GM19238 (cell line): Measurements from ENCODE around the gene CDK19.
"Not testable (repeated sequence)": the region's sequence is repeated elsewhere in the genome, so short reads cannot be mapped to it uniquely, and the experiment has no call there.

Experiments used
- DNase-seq: peaks from one replicate; pipeline ENCODE4 v3.0.0; 2011; ENCODE audit warnings: low spot score; ENCODE audit not compliant: insufficient read length

Gene CDK19

DNA sequence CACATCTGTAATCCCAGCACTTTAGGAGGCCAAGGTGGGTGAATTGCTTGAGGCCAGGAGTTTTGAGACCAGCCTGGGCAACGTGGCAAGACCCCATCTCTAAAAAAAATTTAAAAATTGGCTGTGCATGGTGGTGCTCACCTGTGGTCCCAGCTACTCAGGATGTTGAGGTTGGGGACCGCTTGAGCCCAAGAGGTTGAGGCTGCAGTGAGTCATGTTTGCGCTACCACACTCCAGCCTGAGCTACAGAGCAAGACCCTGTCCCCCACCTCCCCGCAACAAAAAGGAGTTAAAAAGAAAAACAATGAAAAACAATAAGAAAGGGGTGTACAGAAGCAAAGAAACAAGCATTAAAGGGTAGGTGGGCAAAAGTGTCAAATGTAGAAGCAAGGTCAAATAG is 57.3 kb downstream of the CDK19 start:
- no peak for DNase-seq

DNA sequence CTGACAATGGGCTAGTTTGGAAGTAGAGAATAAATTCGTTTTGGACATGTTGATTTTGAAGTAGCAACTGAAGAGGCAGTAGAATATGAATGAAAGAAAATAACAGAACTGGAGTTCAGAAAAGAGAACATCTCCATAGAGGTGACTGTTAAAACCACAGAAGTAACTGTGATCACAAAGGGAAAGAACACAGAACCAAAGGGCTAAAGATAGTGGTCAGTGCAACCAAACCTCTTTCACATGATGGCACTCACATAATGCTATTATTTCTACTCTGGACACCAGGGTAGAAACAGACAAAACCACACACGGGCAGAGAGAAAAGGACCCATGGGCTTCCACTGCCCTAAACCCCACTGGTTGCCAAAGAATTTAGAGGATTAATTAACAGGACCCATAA is 58.5 kb downstream of the CDK19 start:
- DNase-seq: no peak

DNA sequence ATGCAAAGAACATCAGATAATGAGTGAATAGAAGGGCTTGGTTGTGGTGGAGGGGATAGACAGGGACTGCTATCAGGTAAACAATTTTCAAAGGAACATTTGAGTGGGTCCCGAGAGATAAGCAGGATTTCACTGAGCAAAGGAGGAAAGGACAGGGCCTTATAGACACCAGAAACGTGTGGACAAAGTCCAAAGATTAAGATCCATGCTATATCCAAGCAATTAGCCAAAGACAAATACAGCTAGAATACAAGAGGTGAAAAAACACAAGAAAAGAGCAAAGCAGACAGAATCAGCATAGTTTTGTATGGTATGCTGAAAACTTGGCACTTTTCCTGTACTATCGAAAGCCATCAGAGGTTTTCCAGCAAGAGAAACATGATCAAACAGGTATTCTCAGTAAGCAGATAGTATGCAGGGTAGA is 59.8 kb downstream of the CDK19 start:
- DNase-seq: no peak

DNA sequence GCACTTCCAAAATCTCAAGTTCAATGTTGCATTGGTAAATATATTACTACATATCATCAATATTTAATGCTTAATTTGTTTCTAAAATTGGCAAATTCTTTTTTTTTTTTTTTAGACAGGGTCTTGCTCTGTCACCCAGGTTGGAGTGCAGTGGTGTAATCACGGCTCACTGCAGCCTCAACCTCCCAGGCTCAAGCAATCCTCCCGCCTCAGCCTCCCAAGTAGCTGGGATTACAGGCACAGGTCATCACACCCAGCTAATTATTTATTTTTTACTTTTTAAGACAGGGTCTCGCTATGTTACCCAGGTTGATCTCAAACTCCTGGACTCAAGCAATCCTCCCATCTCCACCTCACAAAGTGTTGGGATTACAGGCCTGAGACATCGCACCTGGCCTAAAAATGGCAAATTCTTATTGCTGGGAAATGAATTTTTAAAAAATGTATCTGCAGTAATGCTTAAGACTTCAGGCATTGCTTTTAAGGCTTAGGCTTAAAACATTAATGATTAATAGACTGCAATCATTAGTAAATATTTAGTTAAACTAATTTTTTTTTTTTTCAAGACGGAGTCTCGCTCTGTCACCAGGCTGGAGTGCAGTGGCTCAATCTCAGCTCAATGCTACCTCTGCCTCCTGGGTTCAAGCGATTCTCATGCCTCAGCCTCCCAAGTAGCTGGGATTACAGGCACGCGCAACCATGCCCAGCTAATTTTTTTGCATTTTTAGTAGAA is 61.2 kb downstream of the CDK19 start:
- not testable (repeated sequence) for DNase-seq

DNA sequence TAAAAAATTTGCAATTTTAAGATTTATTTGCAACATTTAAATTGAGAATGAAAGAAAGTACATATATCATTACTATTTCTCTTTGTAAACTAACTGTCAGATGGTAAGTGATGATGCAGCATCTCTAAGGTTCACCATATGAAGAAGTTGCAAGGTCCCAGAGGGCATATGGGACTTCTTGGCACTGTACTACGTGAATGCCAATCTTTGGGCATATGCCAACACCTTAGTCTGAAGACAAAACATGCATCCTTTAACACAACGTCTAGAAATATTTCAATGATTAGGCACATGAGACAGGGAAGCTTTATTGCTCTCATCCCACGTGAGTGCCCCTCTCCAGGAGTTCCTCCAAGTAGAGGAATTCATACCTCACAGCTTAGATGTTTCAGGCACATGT is 66.8 kb downstream of the CDK19 start:
- DNase-seq: no peak

DNA sequence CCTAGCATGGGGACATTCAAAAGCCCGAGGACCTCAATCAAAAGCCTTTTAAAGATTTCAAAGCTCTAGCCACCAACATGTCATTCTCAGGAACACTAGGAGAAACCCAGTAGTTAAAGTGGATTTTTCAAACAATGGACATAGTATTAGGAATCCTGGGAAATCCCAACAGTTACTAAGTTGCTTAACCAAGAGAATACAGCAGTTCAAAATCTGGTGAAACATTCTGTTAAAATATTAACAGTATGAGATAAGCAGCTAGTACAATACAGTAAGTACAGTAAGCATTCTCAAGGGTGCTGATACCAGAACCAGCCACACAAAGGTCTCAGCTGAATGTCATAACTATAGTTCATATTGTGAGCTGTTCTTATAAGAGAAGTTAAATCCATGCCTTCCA is 68.6 kb downstream of the CDK19 start:
- no peak for DNase-seq

DNA sequence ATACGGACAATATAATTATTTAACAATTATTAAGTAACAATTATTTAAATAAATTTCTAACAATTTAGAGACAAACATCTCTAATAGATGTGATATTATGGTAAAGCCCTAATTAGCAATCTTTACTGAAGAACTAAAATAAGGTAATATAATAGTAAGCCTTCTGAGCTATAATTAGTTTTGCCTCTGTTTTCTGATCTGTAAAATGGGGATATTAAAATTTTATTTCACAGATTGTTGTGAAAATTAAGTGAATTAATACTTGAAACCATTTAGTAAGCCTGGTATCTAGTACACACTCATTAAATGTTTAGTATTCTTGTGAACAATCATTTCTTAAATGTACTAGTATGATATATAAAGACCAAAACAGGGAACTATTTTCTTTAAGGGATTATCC is 70.3 kb downstream of the CDK19 start:
- DNase-seq: no peak

DNA sequence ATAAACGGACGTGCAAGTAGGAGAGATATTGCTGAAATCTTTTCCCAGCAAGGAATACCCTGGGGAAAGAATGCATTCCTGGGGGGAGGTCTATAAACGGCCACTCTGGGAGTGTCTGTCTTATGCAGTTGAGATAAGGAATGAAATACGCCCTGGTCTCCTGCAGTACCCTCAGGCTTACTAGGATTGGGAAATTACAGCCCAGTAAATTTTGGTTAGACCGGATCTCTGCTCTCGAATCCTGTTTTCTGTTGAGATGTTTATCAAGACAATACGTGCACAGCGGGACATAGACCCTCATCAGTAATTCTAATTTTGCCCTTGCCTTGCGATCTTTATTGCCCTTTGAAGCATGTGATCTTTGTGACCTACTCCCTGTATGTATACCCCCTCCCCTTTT is 72.7 kb downstream of the CDK19 start:
- DNase-seq: not testable (repeated sequence)

DNA sequence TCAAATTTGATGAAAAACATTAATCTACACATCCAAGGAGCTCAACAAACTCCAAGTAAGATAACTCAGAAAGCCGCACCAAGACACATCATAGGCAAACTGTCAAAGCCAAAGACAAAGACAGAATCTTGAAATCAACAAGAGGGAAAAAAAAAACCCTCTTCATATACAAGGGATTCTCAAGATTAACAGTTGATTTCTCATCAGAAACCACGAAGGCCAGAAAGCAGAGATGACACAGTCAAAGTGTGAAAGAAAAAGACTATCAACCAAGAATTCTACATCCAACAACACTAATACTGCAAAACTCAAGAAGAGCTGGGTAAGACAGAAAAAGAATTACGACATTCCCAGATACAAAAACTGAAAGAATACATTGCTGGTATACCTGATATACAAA is 73.8 kb downstream of the CDK19 start:
- no peak for DNase-seq

DNA sequence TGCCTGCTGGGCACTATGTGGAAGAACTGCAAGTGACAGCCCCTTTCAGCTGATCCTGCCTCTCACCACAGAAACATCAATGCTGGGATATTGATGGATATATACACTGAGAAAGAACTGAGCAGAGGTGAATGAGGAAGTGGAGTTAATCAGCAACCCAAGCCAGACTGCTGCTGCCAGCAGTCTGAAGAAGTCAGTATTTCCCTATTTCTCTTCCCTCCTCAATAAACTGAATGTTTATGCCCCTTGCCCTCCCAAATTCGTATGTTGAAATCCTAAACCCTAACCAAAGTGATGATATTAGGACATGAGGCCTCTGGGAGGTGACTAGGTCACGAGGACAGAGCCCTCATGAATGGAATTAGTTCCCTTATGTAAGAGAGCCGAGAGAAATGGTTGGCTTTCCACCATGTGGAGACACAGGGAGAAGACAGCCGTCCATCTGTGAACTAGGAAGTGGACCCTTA is 76.3 kb downstream of the CDK19 start:
- no peak for DNase-seq

DNA sequence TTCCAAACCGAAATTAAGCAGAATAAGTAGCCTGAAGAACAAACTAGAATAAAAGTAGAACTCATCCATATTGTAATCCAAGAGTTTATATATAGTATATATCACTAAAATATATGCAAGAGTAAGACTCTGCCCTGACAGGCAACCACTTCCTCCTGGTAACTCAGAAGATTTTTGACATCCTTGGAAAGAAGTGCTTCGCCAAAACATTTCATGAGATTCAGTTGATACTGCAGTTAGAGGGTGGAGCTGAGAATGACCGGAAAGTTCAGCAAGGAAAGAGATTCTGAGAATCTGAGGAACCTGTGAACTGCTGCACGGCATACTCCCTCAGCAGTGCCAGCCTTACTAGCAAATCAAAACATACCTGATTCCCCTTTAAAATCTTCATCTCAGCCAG is 79.6 kb downstream of the CDK19 start:
- DNase-seq: no peak

DNA sequence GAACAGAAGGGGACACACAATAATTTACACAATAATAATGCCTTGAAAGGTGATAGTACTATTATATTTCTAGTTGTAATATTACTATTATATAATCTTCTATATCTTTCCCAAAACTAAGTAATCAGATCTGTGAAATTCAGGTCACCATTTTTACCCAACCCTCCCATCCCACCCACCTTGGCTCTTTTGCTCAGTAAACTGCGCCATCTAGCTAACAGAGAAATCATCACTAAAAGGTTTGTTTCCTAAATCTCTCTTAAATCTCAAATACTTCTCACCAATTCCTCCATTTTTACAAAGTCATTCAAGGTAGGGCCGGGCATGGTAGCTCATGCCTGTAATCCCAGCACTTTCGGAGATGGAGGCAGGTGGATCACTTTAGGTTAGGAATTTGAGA is 83.4 kb downstream of the CDK19 start:
- no peak for DNase-seq

DNA sequence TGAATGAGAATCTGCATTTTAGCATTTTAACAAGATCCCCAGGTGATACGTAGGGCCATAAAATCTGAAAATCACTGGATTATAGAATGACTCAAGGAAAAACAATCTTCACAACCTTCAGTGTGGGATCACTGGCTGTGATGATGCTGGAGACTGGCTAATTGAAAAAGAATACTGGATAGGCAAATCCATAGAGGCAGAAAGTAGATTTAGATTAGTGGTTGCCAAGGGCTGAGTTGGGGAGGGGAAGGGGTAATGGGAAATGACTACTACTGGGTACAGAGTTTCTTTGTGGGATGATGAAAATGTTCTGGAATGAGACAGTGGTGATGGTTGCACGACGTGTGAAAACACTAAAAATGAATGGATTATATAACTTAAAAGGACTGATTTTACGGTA is 84.1 kb downstream of the CDK19 start:
- DNase-seq: no peak

DNA sequence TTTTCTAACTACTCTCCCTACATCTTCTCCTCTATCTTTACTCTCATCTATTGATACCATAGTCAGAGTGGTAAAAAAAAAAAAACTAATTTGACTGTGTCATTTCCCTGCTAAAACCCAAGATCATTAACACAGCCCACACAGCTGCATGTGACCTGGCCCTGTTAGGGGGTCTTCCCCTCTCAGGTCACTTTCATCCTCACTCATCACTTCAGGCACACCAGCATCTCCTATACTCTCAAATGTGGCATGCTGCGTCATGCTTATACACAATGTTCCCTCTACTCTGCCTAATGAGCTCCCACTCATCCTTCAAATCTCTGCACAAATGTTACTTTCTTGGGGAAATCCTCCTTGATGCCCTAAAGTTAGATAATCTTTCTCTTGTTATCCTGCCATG is 86.8 kb downstream of the CDK19 start:
- no peak for DNase-seq

DNA sequence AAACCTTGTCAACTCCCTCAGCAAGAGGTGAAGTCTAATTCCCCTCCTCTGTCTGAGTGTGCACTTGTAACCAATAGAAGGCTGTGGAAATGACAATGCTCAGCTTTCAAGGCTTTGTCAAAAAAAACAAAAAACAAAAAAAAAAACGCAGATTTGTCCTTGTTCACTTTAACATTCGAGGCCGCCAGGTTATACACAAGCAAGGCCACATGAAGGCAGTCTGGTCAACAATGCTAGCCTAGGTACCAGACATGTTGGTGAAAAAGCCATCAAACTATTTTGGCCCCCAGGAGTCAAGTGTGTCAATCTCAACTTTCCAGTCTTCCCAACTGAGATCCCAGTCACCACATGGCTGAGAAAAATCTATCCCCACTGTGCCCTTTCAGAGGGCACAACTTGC is 92.3 kb downstream of the CDK19 start:
- no peak for DNase-seq

DNA sequence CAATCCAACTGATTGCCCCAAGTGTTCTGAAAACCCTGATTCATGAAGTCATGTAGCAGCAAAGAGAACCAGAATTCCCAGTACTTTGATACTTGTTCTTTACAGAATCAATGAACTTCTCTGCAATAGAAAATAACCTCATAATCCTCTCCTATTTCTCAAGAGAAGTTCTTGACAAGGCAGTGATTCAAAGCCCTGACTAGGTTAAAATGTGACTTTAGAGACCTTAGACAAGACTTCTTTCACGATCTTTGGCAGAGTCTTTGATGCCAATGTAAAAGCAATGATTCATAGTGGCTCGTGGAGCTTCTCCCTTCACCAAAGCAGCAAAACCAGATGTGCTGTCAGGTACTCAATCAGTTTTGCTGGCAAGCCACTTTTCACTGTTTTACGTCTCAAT is 95.2 kb downstream of the CDK19 start:
- DNase-seq: no peak

DNA sequence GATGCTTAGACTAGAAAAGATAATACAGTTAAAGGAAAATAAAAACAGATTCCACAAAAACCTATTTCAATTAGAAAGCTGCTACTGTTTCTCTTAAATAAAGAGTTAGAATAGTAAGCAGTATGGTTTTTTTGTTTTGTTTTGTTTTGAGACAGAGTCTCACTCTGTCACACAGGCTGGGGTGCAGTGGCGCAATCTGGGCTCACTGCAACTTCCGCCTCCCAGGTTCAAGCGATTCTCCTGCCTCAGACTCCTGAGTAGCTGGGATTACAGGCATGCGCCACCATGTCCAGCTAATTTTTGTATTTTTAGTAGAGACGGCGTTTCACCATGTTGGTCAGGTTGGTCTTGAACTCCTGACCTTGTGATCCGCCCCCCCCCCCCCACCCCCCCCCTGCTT is 95.7 kb downstream of the CDK19 start:
- DNase-seq: not testable (repeated sequence)

DNA sequence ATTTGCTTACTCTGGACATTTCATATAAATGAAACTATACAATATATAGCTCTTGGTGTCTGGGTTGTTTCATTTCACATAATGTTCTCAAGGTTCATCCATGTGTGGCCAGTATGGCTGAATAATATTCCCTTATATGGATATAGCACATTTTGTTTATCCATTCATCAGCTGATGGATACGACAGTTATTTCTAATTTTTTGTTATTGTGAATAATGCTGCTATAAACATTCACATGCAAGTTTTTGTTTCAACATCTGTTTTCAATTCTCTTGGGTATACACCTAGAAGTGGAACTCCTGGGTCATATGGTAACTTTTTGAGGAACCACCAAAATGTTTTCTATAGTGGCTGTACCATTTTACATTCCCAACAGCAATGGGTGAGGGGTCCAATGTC is 101.1 kb downstream of the CDK19 start:
- no peak for DNase-seq

DNA sequence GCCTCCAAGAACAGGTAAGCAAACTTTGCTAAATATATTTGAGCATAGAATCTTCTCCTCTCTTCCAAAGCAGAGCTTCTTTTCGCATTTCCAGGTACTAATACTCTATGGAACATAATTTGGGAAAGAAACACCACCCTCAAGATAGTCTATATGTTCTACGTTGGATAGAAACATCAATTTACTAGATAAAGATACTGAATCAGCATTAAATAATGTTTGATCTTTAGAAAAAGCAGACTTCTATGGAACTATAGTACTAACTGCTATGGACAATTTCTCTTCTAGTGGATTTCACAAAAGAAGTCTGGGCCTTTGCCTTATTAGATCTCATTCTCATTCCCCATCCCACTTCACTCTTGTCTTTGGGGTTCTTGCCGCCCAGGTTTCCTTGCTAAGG is 103.0 kb downstream of the CDK19 start:
- DNase-seq: no peak

DNA sequence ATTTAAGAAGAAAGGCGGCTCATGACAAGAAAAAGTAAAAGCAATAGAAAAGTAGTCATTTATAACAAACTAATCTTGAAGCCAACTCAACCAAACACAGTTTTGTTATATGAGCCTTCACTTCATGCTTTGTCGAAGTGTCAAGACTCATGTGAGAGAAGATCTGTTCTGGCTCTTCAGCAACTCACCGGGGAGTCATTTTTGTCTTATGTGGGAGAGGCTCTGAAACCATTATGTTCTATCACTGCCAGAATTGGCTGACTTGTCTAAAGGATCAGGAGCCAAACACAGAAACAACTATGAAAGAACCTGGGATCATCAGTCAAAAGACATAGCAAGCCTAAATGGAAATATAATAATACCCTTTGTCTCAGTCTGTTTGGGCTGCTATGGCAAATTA is 105.2 kb downstream of the CDK19 start:
- DNase-seq: no peak

DNA sequence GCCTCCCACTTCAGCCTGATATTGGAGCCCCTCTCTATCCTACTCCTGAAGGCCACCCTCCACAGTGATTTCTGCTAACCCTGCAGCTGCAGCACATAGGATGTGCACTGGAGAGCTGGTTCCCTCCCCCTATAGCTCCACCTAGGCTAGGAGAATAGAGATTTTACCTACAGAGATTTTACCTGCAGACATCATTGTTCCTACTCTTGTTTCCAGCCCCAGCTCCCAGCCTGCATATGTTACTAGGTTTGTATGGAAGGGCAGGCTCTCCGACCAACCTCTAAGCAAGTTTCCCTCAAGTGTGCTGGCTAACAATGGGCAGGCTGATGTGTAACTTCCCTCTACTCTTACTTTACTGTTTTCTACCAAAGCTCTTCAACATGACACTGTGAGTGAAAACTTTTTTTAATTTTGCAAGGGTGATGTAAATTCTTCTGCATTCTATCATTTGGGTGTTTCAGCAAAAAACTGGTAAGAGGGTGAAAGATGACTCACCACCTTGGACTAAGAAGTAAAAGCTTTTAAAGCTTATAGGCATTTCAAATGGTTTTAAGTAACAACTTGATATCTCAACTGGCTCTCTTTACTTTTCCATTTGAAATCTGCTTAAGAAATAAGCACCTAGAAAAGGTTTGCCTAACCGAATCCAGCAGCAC is 106.8 kb downstream of the CDK19 start:
- no peak for DNase-seq

DNA sequence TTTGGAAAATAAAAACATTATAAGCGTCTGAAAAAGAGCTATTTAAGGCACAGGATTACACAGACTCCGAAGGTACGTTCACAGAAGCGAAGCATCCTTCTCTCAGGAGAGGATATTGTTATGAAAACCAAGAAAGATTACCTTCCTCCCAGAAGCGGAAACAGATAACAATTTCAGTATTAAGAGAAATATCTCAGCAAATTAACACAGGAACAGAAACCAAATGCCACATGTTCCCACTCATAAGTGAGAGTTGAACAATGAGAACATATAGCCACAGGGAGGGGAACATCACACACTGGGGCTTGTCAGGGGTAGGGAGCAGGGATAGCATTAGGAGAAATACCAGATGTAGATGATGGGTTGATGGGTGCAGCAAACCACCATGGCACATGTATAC is 109.7 kb downstream of the CDK19 start:
- DNase-seq: no peak

DNA sequence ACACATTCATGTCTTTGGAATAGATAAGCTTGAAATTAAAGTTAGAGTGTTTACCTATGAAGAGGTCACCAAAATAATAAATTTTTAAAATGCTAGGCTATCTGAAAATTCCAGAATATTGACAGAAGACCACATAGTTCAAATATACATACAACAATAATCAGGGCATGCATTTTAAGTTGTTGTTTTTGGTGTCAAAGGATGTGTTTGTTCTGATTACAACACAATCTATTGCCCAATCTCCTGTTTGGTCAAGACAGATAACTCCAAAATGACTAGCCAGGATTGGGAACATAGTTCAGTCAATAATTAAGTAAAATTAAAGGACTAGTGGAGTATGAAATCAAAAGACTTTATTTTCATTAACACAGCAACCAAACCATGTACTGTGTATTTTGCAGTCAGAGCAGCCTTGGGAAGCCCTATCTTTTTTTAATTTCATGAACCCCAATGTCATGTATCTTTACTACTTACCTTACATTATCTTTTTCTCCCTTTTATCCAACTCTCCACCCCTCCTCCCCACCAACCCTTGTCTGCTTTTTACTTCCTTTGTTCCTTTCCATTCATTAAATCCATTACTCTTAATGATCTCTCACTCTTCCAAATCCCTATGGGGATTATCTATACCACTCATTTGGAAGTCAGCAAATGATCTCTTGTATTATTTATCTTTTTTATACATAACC is 111.2 kb downstream of the CDK19 start:
- no peak for DNase-seq
